Uterus (tissue), 2 donors: ENCODE results near the gene EVI2B.

Experiments used
- POLR2A ChIP-seq, 2 donors: fragments of 450-650 bp; IDR thresholded peaks; one replicate each; pipeline ENCODE4 v1.6.1; 2016; ENCODE audit warnings: antibody characterized with exemption in 2 of 2, mild to moderate bottlenecking in 1 of 2, moderate library complexity in 1 of 2
- TF ChIP-seq, protein P1 (sequence below), 4 experiments: fragments of 200-600 bp in 2 of 4; fragments of 450-650 bp in 2 of 4; sonication (generic) in 2 of 4; IDR thresholded peaks; one replicate each; pipeline ENCODE4 v1.5.1; 2016 to 2019; ENCODE audit warnings: antibody characterized with exemption in 4 of 4, mild to moderate bottlenecking in 2 of 4, moderate library complexity in 1 of 4

GRCh38 chr17:31294820-31295488 lies 18.9 kb downstream of the EVI2B start:
- TF ChIP-seq, protein P1, sequence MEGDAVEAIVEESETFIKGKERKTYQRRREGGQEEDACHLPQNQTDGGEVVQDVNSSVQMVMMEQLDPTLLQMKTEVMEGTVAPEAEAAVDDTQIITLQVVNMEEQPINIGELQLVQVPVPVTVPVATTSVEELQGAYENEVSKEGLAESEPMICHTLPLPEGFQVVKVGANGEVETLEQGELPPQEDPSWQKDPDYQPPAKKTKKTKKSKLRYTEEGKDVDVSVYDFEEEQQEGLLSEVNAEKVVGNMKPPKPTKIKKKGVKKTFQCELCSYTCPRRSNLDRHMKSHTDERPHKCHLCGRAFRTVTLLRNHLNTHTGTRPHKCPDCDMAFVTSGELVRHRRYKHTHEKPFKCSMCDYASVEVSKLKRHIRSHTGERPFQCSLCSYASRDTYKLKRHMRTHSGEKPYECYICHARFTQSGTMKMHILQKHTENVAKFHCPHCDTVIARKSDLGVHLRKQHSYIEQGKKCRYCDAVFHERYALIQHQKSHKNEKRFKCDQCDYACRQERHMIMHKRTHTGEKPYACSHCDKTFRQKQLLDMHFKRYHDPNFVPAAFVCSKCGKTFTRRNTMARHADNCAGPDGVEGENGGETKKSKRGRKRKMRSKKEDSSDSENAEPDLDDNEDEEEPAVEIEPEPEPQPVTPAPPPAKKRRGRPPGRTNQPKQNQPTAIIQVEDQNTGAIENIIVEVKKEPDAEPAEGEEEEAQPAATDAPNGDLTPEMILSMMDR (IDR thresholded peaks at IDR 0.05), result no peak
- TF ChIP-seq POLR2A (IDR thresholded peaks at IDR 0.05), result no peak
